GM19397 (cell line): ENCODE results near the gene BICRA.
"Not testable (repeated sequence)": the region's sequence is repeated elsewhere in the genome, so short reads cannot be mapped to it uniquely, and the experiment has no call there.

ENCODE experiments used
- ATAC-seq: cut with Tn5 transposase; IDR thresholded peaks from one replicate; pipeline ENCODE4 v1.9.1; 2021; ENCODE audit warnings: mild to moderate bottlenecking, moderate library complexity; ENCODE audit not compliant: unreplicated experiment

The BICRA gene

GRCh38 chr19:47740866-47741519, 132.1 kb downstream of the BICRA start:
- no peak for ATAC-seq

- ATAC-seq, result no peak
Measured at GRCh38 chr19:47741544-47742140, 132.7 kb downstream of the BICRA start.

- no peak for ATAC-seq
Measured at GRCh38 chr19:47742634-47743033, 133.7 kb downstream of the BICRA start.

- peak; percentile 69 for ATAC-seq
Measured at GRCh38 chr19:47745010-47745901, 136.3 kb downstream of the BICRA start, which contains the start of gene NOP53. NOP53 (plus strand) TSS chr19:47745546; CDS start chr19:47745560, 14 bp downstream.

GRCh38 chr19:47746129-47746528, 137.2 kb downstream of the BICRA start:
- not testable (repeated sequence) for ATAC-seq

DNA sequence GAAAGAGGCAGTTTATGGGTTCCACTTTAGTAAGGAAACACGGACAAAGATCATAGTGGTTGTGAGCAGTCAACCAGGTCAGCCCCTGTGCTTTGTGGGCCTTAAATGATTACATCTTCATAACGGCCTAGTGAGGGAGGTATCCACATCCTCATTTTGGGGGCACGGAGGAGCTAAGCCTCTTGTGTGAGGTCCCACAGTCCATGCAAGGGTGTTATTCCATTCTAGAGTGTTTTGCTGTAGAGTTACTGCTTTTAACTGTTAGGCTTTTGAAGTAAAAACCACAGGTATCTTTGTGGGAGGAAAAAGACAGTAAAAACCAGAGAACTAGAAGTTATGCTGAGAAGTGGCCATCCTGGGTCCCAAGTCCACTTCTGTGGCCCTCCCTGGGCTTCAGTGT, 140.4 kb downstream of the BICRA start:
- ATAC-seq, result no peak

DNA sequence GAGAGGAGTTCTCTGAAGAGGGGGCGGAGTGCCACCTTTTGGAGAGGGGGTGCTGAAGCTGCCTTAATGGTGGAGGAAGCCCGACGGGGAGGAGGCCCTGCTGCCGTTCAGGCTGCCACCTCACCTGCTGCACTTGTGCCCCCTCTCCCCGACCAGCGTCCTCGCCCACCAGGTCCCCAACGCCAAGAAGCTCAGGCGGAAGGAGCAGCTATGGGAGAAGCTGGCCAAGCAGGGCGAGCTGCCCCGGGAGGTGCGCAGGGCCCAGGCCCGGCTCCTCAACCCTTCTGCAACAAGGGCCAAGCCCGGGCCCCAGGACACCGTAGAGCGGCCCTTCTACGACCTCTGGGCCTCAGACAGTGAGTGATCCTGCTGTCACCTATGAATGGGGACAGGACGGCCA, 141.8 kb downstream of the BICRA start:
- ATAC-seq, result no peak

GRCh38 chr19:47752440-47753211, 143.7 kb downstream of the BICRA start:
- no peak for ATAC-seq
